HG03280 (cell line): Measurements from ENCODE around the gene RXRA.

ENCODE experiments used
- ATAC-seq: cut with Tn5 transposase; IDR thresholded peaks from one replicate; pipeline ENCODE4 v1.9.1; 2021; ENCODE audit warnings: mild to moderate bottlenecking, moderate library complexity; ENCODE audit not compliant: unreplicated experiment

Gene RXRA

DNA sequence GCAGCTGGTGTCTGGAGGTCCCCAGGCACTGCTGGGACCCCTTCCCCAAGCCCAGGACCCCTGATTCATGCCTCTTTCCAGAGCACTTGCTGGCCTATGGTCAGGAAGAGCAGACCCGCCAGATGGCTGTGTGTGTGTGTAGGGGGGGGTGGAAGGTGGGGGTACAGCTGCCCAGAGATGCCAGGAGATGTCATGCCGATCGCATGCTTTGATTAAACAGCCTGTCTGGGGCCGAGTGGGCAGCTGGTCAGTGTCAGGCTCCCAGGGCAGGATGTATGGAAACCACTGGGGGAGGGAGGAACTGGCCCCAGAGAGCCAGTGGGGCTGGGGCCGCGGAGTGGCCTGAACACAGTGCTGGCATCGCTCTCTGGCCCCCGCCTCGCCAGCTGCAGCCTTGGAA lies 23.7 kb downstream of the RXRA start:
- ATAC-seq: no peak

DNA sequence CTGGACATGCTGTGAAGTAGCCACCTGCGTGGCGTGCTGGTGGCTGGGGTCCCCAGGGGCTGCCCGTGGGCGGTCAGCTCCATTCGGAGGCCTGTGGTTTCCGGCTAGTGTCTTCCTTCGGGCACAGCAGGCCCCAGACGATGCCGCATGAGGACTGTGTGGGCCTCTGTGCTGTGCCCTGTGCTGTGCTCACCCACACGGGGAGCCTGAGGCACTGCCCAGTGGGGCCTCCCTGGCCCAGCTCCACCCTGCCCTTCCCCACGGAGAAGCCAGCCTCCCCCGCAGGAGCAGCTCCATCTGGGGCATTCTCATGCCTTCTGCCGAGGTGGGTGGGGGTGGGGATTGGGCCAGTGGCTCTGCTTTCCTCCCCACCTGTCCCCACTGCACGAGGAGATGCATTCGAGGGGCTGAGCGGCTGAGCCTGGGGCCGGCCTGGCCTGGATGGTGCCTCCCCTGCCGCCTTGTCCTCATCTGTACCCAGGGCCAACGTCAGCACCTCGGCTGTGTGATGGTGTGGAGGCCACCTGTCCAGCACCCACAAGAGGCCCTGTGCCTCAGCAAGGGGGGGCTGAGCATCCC lies 24.2 kb downstream of the RXRA start:
- ATAC-seq: no peak

DNA sequence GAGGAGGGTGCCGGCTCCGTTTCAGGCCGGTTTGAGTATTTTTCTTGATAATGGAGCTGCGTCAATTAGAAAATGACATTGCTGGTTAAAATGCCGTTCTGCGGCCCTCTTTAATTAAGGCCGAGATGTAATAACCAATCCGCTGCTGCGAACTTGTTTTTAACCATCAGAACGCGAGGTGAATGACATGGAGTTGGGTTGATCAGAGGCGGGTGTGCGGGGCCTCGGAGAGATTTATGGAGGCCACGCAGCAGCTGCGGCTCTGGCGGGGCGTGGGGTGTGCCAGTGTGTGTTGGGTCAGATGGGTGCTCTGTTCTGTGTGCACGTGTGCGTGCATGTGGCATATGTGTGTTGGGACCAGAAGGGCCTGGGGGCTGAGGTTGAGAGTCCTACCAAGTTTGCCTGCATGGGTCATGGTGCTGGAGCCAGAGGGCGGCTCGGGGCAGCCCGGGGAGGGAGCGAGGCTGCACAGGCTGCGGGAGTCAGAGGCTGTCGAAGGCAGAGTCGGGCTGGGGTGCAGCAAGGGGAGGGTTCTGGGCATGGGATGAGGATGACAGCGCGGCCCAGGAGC lies 25.4 kb downstream of the RXRA start:
- ATAC-seq: no peak

DNA sequence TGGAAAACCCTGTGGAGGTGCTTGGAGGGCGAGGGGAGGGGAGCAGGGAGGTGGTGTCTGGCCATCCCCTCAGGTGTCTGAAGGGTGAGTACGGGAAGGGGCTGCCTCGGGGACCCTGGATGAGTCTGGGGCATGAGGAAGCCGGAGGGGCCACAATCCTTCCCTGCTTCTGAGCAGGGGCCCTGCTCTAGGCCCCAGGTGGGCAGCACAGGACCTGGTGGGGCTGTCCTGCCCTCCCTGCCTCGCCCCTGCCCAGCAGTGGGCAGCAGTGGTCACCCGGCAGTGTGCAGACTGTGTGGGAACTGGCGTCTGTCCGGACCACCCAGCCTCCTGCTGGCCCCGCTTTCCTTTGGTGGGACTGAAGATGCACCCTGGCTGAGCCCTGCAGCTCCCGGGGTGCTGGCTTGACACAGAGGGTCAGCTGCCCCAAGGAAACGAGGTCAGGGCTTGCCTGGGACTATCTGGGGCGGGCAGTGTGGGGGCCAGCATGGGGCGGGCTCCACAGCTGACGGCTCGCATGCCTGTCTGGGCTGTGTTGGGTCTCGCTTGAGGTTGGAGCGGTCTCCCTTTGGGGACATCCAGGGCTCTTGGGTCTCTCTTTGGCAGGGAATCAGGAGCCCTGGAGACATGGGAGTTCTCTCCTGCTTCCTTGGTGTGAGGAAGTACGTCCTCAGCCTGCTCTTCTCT lies 26.1 kb downstream of the RXRA start:
- no peak for ATAC-seq

DNA sequence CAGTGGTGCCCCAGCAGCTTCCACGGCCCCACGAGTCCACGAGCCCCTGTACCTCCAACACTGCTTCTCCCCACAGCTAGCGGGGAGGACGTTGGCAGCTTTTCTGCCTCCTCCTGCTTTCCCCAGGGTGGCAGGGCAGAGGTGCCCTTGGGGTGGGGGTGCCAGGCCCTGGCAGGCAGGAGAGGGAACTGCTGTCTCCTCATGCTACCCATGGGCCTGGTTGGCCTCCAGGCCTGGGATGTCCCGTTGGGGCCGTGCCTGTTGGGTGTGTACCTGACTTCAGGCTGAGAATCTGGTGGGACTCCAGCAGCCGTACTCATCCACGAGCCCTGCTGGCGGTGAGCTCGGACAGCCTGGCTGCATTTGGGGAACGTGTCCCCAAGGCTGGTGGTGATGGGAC lies 27.3 kb downstream of the RXRA start:
- ATAC-seq: no peak

DNA sequence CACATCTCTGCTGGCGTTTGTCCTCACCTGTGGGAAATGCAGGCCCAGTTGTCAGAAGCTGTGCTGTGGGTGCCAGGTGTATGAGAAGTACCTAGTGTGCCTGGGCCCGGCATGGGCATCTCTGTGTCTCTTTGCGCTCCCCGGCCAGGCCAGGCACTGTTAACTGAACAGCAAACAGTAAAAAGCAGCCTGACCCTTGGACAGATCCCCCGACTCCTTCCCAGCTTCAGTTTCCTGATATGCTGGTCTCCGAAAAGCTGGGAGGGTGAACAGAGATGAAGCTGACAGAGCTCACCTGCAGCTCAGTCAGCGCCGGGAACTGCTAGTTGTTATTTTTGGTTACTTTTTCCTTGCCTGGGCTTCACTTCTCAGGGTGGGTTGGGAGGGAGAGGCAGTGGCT lies 28.9 kb downstream of the RXRA start:
- no peak for ATAC-seq

DNA sequence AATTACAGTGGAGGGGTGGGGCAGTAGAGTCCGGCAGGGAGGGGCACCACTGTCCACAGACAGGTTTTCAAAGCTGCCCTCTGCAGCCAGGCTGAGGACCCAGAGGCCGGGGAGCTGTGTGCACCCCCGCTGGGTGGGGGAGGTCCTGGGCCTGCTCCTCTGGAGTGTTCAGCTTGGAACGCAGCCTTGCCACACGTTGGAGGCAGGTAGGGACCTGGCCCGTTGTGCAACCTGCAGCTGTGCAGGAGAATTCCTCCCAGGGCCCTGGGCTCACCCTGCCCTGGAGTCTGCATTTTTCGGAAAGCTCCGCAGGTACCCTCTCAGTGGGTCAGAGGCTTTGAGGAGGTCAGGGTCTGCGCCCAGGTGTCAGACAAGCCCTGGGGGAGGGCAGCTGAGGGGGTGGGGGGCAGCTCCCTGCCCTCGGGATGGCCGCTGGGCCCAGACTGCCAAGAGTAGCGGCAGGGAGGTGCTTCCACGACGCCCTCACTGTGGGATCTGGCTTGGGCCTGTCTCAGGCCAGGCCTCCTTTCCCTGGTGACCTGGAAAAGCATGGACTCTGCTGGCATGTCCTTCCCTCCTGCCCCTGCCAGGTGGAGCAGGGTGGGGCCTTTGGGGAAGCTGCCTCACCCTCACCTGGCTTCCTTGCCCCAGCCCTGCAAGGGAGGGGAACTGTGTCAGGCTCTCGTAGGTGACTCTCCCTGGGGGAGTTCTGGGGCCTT lies 29.5 kb downstream of the RXRA start:
- no peak for ATAC-seq

DNA sequence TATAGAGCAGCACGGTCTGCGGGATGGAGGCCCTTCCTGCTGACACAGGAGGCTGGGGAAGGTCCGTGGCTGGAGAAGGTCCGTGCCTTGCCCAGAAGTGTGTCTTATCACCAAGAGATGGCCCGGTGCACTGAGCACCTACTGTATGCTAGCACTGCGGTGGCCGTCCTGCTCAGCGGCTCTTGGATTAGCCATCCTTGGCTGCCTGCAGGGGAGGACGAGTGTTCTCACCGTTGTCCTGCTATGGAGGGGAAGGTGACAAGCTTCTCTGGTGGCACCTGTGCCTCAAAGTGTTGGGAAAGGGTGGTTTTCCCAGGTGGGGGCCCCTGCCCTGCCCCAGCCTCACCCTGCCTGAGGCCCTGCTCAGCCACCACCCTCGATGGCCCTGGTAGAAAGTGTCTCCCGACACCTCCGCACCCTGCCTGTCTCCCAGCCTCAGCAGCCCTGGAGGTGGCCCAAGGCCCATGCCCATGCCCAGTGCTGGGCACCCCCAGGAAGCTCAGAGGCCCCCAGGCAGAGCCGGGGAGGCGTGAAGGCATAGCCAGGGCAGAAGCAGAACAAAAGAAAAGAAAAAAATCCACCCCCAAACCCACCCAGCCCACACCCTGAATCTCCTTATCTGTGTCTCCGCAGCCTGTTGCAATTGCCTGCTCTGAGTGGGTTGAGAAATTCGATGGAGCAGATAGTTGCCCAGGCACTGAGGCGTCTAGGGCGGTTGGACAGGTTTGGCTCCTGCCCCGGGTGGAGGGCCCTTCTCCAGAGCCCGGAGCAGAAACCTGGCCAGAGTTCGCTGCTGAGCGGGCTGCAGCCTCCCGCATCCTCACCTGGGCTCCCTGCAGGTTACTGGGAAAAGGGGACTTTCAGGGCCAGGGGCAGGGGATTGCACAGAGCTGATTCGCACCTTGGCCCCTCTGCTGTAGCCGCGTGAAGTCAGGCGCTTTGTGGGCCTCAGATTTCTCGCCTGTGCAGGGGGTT lies 30.5 kb downstream of the RXRA start:
- ATAC-seq: no peak

DNA sequence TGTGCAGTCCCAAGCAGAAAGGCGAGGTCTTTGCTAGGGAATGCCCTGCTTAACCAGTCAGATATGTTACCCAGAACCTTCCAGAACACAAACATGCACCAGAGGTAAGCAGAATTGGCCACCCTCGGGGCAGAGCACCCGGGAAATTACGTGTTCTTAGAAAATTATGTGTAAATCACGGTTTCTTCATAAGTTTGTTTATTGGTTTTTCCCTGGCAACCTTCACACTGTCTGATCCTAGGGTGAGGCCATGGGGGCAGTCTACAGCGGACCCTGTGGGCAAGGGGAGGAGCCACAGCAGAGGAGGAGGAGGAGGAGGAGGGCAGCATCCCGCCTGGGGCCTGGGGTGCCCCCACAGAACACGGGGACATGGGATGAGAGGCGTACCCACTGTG lies 31.4 kb downstream of the RXRA start:
- no peak for ATAC-seq

DNA sequence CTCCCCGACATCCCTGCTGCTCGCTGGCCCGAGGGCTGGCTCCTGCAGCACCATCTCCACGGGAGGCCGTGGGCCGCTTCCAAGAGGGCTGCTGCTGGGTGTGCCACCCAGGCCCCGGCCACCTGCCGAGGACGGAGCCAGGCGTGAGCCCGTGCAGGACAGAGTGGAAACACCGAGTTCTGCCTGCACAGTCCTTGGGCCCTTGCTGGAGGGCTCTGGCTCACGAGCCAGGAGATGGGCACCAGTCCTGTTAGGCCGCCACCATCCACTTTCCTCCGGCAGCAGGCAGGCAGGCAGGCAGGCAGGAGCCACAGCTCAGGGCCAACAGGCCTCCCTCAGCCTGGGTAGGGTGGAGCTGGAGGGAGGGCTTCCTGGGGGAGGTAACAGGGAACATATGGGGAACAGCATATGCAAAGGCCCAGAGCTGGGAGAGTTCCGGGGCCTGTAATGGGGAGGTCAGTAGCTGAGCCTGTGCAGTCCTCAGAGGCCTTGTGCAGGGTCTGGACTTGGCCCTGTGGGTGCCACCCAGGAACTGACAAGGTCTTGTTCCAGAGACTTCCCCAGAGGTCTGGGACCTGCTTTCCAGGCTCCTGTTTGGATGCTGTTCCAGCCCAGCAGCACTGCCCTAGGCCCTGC lies 31.9 kb downstream of the RXRA start:
- no peak for ATAC-seq

DNA sequence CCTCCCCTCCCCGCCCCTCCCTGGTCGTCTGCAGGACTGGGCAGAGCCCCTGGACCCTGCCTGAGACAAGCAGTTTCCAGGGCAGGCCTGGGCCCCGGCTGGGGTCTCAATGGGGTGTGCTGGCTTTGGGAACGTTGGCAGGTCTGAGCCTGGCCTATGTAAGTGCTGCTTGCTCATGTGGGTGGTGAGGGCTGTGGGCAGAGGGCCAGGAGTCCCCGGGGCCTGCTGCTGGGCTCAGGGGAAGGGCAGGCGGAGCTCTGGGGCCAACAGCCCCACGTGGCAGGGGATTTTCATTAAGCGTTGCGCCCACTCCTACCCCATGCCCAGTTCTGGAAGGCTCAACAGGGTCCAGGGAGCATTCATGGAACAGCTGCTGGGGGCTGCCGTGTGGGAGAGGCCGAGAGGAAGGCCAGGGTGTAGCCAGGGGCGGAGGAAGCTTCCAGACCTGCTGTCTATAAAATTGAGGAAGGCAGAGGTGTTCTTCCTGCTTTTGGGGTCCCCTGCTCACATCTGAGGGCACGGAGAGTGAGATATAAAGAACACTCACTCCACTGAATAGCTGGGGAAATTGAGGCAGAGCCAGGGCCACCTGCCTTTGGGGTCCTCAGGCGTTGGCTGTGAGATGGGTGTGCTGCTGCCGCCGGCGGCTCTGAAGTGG lies 32.5 kb downstream of the RXRA start:
- no peak for ATAC-seq

DNA sequence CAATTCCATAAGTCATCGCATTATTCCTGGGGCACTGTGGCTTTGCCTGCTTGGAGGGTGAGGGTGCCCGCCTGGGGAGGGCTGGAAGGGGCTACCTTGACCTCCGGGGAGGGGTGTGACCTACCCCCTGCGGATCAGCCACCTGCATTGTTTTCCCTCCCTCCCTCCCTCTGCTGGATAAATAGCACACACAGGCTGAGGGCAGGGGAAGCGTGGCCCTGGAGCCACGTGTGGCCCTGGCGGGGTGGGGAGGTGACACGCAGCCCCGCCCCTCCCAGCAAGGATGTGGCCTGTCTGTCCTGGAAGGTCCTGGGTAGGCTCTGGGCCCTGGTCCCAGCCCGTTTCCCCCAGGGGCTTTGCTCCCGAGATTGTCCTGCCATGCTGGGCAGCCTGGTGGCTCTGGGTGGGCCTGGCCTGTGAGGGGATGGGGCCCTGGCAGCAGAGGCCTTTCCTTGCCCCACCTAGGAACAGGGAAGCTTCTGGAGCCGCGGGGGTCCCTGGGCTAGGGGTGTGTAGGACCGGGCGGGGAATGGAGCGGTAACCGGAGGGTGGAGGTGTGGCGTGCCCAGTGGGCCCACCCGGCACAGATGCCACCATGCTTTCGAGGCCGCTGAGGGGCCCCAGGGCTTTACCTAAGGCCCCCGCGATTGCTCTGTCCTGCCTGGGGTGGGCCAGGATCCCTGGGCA lies 33.4 kb downstream of the RXRA start:
- no peak for ATAC-seq

DNA sequence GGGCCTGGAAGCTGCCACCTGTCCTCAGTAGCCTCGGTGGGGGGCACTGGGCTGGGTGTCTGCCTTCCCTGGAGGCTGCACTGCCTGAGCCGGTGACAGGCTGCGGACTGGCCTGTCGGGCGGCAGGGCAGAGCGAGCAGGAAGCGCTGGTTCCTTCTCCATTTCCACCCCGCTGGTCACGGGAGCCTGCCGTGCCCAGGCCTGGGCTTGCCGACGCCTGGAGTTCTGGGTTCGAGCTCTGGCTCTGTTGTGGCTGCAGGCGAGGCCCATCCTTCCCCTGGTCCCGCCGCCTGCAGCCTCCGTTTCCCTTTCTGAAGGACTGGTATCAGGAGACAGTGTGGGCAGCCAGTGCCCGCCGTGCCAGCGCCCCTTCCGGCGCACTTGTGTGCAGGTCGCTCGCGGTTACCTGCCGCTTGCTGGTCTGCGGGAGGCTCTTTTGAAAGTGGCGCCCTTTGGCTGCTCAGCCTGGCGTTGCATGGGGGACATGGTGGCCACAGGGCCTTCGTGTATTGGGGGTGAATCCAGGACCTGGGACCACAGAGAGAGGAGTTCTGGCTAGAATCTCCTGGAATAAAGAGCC lies 34.0 kb downstream of the RXRA start:
- ATAC-seq: no peak

DNA sequence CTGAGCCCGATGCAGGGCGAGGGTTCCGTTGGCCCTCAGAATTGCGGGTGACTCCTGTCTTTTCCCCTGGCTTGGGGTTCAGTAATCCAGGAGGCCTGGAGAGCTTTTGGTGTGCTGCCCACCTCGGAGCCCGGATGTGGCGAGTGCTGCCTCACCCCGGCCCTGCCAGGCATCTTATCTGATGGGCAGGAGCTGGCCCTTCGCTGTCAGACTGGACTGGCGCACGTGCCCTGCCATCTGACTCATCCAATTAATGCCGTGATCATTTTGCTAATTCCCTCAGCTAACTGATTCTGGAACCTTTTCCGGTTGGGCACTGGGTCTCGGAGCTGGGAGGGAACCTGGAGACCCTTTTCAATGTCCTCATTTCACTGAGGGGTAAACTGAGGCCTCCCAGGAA lies 34.6 kb downstream of the RXRA start:
- ATAC-seq: no peak

DNA sequence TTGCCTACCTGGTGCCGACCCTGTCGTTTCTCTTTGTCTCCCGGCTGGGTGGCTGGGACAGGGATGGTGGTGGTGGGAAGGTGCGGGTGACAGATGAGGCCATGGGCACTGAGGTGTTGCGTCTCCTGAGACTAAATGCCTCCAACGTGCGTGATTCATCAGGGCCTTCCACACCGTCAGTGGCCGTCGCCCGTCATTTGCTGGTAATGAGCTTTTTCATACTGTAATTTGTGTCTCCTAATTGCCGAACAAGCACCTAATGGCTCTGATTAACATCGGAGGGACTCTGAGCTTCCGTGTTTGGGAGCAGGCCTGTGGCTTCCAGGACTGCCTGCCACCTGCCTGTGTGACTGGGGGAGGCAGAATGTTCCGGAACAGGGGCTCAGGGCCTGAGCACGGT lies 35.2 kb downstream of the RXRA start:
- no peak for ATAC-seq

DNA sequence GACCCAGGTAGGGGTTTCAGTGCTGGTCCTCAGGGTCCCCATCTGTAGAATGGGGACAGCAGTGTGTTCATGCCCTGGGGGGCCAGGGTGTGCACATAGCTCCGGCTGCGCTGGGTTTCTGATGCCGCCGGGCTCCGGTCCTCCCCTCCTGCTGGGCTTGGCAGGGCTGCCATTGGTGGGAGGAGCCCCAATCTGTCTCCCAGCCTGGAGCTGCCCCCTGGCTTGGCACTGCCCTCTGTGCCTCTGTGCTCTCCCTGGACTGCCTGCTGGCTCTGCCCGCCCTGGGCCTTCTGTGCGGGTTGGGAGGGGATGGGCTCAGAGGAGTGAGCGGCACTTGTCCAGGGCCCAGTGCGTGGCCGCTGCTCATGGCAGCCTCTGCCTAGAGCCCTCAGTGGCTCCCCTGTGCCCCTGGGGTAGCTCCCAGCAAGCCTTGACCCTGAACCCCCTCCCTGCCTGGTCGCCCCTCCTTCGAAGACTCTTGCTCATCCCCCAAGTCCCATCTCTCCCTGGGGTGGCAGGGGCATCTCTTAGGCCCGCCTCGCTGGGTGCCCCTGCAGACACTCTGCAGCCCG lies 35.7 kb downstream of the RXRA start:
- no peak for ATAC-seq

DNA sequence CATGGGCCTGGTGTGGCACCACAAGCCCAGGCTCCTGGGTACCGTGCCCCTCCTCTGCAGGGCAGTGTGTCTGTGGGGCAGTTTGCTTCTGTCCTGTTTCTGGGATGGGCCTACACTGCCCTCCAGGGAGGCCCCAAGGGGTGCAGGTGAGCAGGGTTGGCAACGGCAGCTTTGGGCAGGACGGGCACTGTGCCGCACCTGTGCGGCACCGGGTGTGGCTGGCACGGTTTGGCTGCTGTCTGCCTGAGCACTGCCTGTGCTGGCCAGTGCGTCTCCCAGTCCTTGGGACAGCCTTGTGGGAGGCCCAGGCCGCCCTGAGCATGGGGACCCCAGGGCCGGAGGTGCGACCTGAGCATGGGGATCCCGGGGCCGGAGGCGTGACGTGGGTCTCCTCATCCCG lies 37.2 kb downstream of the RXRA start:
- no peak for ATAC-seq

DNA sequence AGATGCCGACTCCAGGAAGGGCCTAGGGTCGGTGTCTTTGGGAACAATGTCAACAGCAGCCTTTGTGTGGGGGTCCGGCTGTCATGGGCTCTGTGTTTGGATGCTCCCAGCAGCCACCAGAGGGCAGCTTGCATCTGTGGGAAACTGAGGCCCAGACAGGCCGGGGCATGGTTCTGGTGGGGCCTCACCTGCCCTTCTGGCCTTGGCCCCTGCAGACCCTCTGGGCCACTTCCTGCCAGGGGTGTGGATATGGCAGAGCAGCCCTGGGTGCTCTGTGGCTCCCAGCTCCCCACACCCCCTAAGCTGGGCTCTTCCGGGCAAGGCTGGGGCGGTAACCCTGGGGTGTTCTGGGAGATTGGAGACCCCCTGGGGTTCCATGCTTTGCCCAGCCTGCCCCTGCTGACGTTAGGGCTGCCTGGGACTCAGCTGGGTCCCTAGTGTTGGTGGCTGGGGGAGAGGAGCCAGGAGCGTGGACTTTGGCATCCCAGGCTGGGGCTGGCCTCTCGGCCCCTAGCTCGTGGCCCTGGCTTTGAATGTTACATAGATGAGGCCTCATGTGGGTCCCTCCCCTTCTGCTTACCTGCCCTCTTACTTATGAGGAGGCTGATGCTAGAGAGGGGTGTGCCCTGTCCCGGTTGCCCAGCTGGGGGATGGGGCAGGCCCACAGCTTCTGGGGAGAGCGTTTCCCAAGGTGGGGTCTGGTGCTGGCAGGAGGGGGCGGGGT lies 38.3 kb downstream of the RXRA start:
- no peak for ATAC-seq
